OCI-LY3 (cell line): ENCODE data around the gene ESRRA.

Source experiments
- H2AFZ ChIP-seq: fragments of 200-600, 300-600 bp; shearing (Covaris generic); 2 replicates; pipeline ENCODE4 v1.6.0; 2014; ENCODE audit warnings: antibody characterized with exemption, low read depth, low read length
- H3K27ac ChIP-seq: fragments of 200-600, 300-600 bp; sonication (generic); 2 replicates; pipeline ENCODE4 v1.5.1; 2014; ENCODE audit warnings: mild to moderate bottlenecking, low read length, moderate library complexity, mixed read lengths
- H3K27me3 ChIP-seq: fragments of 200-600, 300-600 bp; sonication (generic); 2 replicates; pipeline ENCODE4 v1.6.1; 2014; ENCODE audit warnings: low read depth, low read length, mixed read lengths
- H3K36me3 ChIP-seq: fragments of 200-600, 300-600 bp; sonication (generic); replicated peaks from 2 replicates; pipeline ENCODE3; 2014; ENCODE audit warnings: low read depth, low read length, mixed read lengths
- H3K4me1 ChIP-seq: fragments of 300-600, 200-600 bp; sonication (generic); 2 replicates; pipeline ENCODE4 v1.6.1; 2014; ENCODE audit warnings: low read length, mixed read lengths
- H3K4me2 ChIP-seq: fragments of 200-600, 300-600 bp; sonication (generic); 2 replicates; pipeline ENCODE4 v1.6.1; 2014; ENCODE audit warnings: low read length, mixed read lengths
- H3K4me3 ChIP-seq: fragments of 300-600, 200-600 bp; sonication (generic); 2 replicates; pipeline ENCODE4 v1.5.1; 2014; ENCODE audit warnings: antibody characterized with exemption, mild to moderate bottlenecking, low read length, moderate library complexity
- H3K79me2 ChIP-seq: fragments of 300-600, 200-600 bp; shearing (Covaris generic); 2 replicates; pipeline ENCODE4 v1.6.1; 2014; ENCODE audit warnings: mild to moderate bottlenecking, low read length, mixed read lengths
- H3K9ac ChIP-seq: fragments of 300-600, 200-600 bp; shearing (Covaris generic); 2 replicates; pipeline ENCODE4 v1.6.0; 2014; ENCODE audit warnings: mild to moderate bottlenecking, low read length, moderate library complexity
- H3K9me3 ChIP-seq: fragments of 200-600, 300-600 bp; shearing (Covaris generic); 2 replicates; pipeline ENCODE4 v1.6.1; 2014; ENCODE audit warnings: low read length, mixed read lengths; ENCODE audit not compliant: insufficient read depth
- H4K20me1 ChIP-seq: fragments of 200-600, 300-600 bp; sonication (generic); 2 replicates; pipeline ENCODE4 v1.6.1; 2016; ENCODE audit warnings: low read length, mixed read lengths; ENCODE audit not compliant: insufficient read depth
- CTCF ChIP-seq: fragments of 200-600, 300-600 bp; sonication (generic); IDR thresholded peaks from 2 replicates; pipeline ENCODE4 v1.5.1; 2014; ENCODE audit warnings: antibody characterized with exemption, low read length, low read depth
- EZH2phosphoT487 ChIP-seq: fragments of 200-600 bp; shearing (Covaris generic); IDR thresholded peaks from 2 replicates; pipeline ENCODE4 v1.6.1; 2018; ENCODE audit warnings: antibody characterized with exemption, mixed run types, low read depth

ESRRA gene

GRCh38 chr11:64353715-64354506 lies 48.6 kb downstream of the ESRRA start:
- peaks cover 20% of the 10 kb centered on the region for H3K4me1 ChIP-seq

GRCh38 chr11:64355078-64355940 lies 50.0 kb downstream of the ESRRA start:
- H3K36me3 ChIP-seq = peaks cover 25% of the 10 kb centered on the region
- H3K4me1 ChIP-seq = peaks cover 30% of the 10 kb centered on the region

More at GRCh38 chr11:64353715-64354506, 48.6 kb downstream of the ESRRA start:
- Histone ChIP-seq H3K79me2 (no peaks in the 10 kb centered on the region), H3K4me2 (no peak overlapping the region), H2AFZ (no peak overlapping the region), H3K27ac (no peak overlapping the region), H3K4me3 (no peak overlapping the region), H3K27me3 (no peaks in the 10 kb centered on the region), H3K9me3 (no peaks in the 10 kb centered on the region), H4K20me1 (no peaks in the 10 kb centered on the region), H3K36me3 (peaks cover 28% of the 10 kb centered on the region), H3K9ac (no peak overlapping the region)
- TF ChIP-seq EZH2phosphoT487 = no peak
- TF ChIP-seq CTCF = no peak

DNA sequence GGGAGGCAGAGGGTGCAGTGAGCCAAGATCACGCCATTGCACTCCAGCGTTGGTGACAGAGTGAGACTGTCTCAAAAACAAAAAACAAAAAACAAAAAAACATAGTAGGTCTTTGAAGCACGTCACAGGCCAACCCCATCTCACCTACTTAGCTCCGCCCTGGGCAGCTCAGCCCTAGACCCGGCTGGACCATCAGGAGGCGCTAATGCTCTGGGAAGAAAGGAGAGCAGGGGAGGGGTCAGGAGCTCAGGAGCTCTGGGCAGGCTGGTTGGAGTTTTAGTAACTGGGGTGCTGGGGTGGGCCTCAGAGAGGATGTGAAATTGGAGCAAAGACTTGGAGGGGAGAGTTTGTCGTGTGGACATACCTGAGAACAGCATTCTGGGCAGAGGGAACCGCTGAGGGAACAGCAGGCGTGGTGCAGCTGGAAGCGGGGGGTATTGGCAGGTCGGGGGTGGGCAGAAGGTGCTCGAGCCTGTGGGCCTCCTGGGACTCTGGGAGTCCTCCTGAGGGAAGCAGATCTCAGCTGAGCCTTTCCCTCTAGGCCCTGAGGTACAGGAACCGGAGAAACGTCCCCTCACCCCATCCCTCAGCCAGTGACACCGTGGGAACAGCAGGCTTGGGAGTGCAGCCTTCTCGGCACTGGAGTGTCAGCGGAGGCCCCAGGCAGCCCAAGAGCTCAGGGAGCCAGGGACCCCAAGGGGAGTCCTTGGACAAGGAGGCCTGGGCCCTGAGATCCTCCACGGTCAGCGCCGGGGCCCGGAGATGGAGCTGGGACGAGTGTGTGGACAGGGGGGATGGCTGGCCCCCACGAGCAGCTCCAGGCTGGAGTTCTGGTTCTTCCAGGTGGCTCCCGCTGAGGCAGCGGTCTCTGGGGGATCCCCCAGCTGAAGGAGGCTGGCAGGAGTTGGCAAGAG lies 51.4 kb downstream of the ESRRA start:
- Histone ChIP-seq H3K27ac (no peak overlapping the region), H3K36me3 (peaks cover 25% of the 10 kb centered on the region), H4K20me1 (no peaks in the 10 kb centered on the region), H2AFZ (no peak overlapping the region), H3K9ac (no peak overlapping the region), H3K4me2 (no peak overlapping the region), H3K9me3 (no peaks in the 10 kb centered on the region), H3K4me1 (peaks cover 45% of the 10 kb centered on the region), H3K27me3 (no peaks in the 10 kb centered on the region), H3K4me3 (no peak overlapping the region), H3K79me2 (peaks cover 7% of the 10 kb centered on the region)
- TF ChIP-seq EZH2phosphoT487 (no peak), CTCF (peak; percentile 74)

More at GRCh38 chr11:64355078-64355940, 50.0 kb downstream of the ESRRA start:
- Histone ChIP-seq H3K9ac (no peak overlapping the region), H3K9me3 (no peaks in the 10 kb centered on the region), H3K27ac (0 out of 2 replicates have a peak overlapping the region, but pooled peaks have one; percentile 11), H3K4me2 (peak overlapping the region; percentile 18), H2AFZ (no peak overlapping the region), H3K27me3 (no peaks in the 10 kb centered on the region), H3K4me3 (no peak overlapping the region), H3K79me2 (peaks cover 7% of the 10 kb centered on the region), H4K20me1 (no peaks in the 10 kb centered on the region)
- TF ChIP-seq EZH2phosphoT487 (no peak), CTCF (peak; percentile 90)
